Non-pigmented ciliary epithelial cell (primary cell): Measurements from ENCODE around the gene KATNB1.
"Not testable (repeated sequence)": the region's sequence is repeated elsewhere in the genome, so short reads cannot be mapped to it uniquely, and the experiment has no call there.

Experiments used
- DNase-seq: peaks from one replicate; pipeline ENCODE4 v3.0.0-alpha.2; 2010; ENCODE audit warnings: low read depth

Gene KATNB1

GRCh38 chr16:57771141-57771785 lies 35.7 kb downstream of the KATNB1 start:
- DNase-seq = no peak

- no peak for DNase-seq
Measured at GRCh38 chr16:57773019-57773418, 37.4 kb downstream of the KATNB1 start.

- DNase-seq = no peak
Measured at GRCh38 chr16:57773655-57774295, 38.2 kb downstream of the KATNB1 start.

DNA sequence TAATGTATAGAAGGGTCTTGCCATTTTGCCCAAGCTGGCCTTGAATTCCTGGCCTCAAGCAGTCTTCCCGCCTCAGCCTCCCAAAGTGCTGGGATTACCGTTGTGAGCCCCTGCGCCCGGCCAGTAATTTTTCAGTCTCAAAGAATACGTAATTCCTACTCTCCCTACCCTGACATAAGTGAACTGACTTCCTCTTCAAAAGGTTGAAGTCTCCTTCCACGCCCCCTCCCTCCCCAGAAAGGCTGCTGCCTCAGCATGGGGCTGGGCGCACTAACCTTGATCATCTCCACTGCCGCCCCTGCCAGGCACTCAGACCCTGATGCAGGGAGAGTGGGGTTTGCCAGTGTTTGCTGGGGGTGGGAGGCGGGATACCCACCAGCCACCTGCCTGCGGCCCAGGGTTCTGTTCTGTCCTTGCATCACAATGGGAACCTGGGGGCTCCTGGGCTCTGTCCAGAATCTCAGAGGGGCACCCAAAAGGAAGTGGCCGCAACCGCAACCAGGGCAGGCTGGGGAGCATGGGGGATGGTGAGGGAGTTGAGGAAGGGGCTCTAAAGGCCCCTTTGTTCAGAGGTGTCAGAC lies 39.2 kb downstream of the KATNB1 start:
- no peak for DNase-seq

- DNase-seq = no peak
Measured at GRCh38 chr16:57775661-57776469, 40.3 kb downstream of the KATNB1 start.

DNA sequence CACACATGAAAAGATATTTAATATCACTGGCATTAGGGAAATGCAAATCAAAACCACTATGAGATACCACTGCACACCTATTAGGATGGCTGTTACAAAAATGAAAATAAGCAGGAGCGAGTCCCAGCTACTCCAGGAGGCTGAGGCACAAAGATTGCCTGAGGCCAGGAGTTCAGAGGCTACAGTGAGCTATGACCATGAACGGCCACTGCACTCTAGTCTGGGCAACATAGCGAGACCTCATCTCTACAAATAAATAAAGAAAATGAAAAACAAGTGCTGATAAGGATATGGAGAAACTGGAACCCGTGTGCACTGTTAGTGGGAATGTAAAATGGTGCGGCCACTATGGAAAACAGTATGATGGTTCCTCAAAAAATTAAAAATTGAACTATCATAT lies 43.1 kb downstream of the KATNB1 start:
- no peak for DNase-seq

DNA sequence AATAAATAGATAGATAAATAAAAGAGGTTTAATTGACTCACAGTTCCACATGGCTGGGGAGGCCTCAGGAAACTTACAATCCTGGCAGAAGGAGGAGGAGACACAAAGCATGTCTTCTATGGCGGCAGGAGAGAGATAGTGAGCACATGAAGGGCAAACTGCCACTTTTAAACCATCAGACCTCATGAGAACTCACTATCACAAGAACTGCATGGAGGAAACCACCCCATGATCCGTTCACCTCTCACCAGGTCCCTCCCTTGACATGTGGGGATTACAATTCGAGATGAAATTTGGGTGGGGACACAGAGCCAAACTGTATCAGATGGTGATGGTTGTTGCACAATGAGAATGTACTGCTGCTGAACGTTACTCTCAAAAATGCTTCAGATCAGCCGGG lies 44.3 kb downstream of the KATNB1 start:
- DNase-seq = not testable (repeated sequence)

DNA sequence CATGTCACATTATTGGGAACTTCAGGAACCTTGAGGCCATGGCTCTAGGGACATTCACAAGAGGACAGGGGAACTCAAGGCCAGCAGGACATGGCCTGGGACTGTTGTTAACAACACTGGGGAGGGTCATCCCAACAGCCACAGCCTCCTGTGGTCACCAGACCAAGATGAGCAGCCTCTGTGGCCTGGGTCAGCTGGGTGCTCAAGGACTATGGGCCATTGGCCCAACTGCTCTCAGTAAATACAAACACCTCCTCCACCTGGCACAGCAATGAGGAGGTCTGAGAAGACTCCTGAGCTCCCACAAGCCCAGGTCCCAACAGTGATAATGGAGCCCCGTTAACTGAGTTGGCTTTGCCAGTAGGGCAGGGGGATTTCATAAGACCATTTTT lies 45.8 kb downstream of the KATNB1 start:
- DNase-seq = no peak

- no peak for DNase-seq
Measured at GRCh38 chr16:57781741-57782606, 46.4 kb downstream of the KATNB1 start.

- DNase-seq = not testable (repeated sequence)
Measured at GRCh38 chr16:57782607-57783055, 47.1 kb downstream of the KATNB1 start.

DNA sequence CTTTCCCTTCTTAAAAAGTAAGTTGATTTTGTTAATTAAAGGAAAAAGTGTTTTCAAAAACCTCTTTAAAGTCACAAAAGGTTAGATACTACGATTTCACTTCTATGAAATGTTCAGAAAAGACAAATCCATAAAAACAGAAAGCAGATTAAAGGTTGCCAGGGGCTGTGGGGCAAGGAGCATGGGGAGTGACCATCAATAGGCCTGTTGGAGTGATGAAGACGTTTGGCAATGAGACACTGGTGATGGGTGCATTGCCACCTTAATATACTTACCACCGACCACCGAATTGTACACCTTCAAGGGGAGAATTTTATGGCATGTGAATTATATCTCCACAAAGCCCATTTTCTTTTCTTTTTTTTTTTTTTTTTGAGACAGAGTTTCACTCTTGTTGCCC lies 47.5 kb downstream of the KATNB1 start:
- no peak for DNase-seq

DNA sequence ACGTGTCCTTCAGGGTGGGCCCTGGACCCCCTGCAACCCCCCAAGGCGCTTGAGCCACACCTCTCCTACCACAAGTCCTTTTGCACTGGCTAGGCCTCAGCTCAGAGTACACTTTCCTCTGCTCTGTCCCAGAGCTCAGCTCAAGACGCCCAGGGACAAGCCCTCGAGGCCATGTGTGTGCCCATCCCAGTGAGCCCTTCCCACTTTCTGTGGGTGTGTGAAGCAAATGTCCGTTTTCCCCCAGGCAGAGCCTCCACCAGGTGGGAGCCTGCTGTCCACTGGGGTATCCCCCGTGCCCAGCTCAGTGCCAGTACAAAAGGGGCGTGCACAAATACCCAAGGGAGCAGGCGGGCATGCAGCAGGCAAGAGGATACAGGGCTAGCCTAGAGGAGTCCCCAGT lies 48.3 kb downstream of the KATNB1 start:
- DNase-seq = no peak

DNA sequence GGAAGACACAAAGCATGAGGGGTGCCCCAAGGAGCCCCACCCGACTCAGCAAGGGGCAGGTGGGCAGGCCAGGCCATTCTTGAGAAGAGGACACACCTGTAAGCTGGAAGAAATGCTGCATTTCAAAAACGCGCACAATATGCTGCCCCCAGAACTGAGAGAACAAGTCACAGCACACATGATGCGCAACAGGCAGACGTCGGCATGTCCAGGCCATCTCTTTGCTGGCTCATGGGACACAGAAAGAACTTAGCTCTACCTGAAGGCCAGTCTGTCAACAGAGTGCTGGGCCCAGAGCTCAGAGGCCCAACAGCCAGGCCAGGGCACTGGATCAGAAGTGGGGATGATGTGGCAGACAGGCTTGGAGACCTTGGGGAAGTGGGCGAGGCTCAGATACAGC lies 48.8 kb downstream of the KATNB1 start:
- no peak for DNase-seq

DNA sequence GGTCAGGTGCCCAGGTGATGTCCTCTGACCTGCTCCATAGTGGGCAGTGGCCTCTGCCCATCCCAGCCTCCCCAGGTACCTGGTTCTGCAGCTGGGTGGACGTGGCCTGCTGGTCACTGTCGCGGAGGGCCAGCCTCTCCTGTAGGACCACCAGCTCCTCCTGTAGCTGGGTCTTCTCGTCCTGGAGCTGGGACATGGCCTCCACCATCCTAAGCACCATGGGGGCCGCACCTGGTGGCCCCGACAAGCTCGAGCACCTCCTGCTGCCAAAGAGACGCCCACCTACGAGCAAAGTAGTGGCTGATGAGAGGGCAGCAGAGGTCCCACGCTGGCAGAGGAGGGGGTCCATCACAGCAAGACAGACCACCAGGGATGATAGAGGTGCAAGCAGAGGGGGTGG lies 49.8 kb downstream of the KATNB1 start:
- DNase-seq = no peak

GRCh38 chr16:57785924-57786323 lies 50.4 kb downstream of the KATNB1 start:
- no peak for DNase-seq

DNA sequence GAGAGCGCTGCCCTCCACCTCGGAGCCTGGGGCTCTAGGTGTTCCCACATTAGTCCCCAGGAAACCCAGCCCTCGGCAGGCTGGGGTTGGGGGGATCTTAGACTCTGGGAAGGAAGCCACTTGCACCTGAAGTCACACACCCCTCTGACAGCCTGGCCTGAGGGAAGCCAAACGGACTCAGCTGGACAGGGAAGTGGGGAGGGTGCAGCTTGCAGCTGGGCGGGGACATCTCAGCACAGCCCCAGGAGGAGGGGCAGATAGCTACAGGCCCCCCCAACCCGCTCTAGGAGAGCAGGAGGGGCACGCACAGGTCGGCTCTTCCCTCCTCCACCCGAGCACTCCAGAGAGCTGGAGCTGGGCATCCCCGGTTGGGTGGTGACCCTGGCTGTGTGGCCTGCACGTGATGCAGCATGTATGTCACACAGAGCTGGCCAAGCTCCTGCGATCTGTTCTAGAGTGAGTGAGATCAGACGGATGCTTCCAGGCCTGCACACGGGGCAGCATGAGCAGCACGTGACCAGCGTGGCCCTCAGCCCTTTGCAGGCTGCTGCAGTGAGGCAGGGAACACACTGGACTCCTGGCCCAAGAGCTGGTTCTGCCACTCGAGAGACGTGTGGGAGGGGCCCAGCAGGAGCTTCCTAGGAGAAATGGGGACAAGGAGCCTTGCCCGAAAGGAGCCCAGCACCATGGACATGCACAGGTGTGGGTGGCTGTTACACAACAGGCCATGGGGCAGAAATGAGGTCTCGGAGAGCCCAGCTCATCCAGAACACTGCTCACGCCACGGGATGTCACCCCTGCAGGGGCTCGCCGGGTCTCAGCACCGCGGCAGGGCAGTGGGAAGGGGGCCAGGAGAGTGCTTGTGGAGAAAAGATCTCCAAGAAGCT lies 51.3 kb downstream of the KATNB1 start:
- no peak for DNase-seq

- no peak for DNase-seq
Measured at GRCh38 chr16:57787519-57787905, 51.9 kb downstream of the KATNB1 start.

DNA sequence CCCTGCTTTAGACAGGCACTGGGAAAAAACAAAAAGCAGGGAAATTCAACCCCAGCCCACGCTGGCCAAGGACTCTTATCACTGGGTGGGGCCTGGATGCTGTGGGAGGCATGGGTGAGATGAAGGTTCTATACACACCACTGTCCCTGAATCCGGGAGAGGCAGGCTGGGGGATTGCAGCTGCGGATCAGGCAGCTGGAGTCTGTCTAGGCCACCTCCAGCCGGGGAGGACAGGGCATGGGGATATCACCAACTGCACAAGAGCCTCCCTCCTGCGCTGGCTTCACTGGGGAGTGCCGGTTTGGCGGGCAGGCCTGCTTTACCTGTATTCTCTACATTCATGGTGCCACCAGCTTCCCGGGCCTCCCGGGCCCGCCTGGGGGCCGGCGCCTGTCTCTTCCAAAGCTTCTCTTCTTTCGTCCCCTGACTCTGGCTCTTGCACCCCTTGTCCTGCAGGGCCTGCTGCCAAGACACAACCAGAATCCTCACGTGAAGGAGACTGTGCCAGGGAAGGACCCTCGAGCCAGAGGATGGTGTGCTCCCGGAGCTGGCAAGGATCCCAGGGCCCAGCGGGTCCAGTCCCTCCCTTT lies 52.8 kb downstream of the KATNB1 start:
- DNase-seq = no peak

DNA sequence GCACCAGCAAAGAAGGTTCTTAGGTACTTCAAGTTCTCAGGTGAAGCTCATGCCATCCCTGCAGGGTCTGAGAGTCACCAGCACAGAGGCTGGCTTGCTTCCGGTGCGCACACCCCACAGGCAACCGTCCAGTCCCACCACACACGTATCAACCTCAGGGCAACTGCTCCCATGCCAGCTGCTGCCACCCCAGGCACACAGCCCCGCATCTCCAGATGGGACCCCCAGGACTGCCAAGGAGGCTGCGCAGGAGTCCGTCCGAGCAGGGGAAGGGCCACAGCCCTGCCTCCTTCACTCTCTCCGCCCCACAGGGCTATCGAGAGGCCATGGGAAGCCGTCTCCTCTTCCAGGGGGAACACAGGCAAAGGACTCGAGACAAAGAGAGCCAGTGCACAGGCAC lies 53.4 kb downstream of the KATNB1 start:
- no peak for DNase-seq

- DNase-seq = no peak
Measured at GRCh38 chr16:57791195-57791892, 55.8 kb downstream of the KATNB1 start.
